ENCODE data around the gene ATAD3B. TPM values are rescaled to one million over a fixed set of nuclear protein-coding genes. Genes with fewer than 3 reads are reported as not detected.
"Not testable (repeated sequence)": the region's sequence is repeated elsewhere in the genome, so short reads cannot be mapped to it uniquely, and the experiment has no call there.

Gene ATAD3B
- total and polyA plus RNA-seq, 7 experiments from 2014 or later: 4.5 to 53.8 (median 45.5) TPM

GRCh38 chr1:1527092-1527816 lies 55.7 kb downstream of the ATAD3B start:
- Histone ChIP-seq H3K4me1 (ENCODE audit: control insufficient read depth in 2 of 2, insufficient read depth in 2 of 2, low read length in 2 of 2) (no peaks in the 10 kb centered on the region), H3K27ac (ENCODE audit: low read depth, low read length) (no peak overlapping the region), H3K9me3 (ENCODE audit: control insufficient read depth in 2 of 3, low read length in 3 of 3) (no peaks in the 10 kb centered on the region), H3K4me3 (ENCODE audit: low read length) (no peak overlapping the region), H3K36me3 (ENCODE audit: control insufficient read depth in 2 of 3, insufficient read depth in 3 of 3, low read length in 3 of 3) (peaks cover 0 to 40% (median 0%) of the 10 kb centered on the region in 3 experiments), H3K27me3 (ENCODE audit: control insufficient read depth in 2 of 2, insufficient read depth in 2 of 2, low read length in 2 of 2) (no peaks in the 10 kb centered on the region)
- Mint-ChIP-seq H3K9me3 (peaks cover 0 to 10% (median 6%) of the 10 kb centered on the region in 11 donors), H3K4me1 (no peaks in the 10 kb centered on the region), H3K36me3 (peaks cover 0 to 26% (median 6%) of the 10 kb centered on the region in 5 donors), H3K27me3 (no peaks in the 10 kb centered on the region), H3K4me3 (no peak overlapping the region), H3K27ac (no peak overlapping the region)
- intact Hi-C loops (cut with micrococcal nuclease): no loop called here
- ChIA-PET POLR2A (interaction anchor here (0.6 kb wide), 1 partner anchor 145 kb away, joined by 8 read pairs; no protein-coding TSS in a partner anchor), CTCF (no interaction called here)
- DNase-seq (no peak), ATAC-seq (no peak)

GRCh38 chr1:1528301-1529267 lies 57.0 kb downstream of the ATAD3B start:
- Histone ChIP-seq H3K27me3 (ENCODE audit: control insufficient read depth in 2 of 2, insufficient read depth in 2 of 2, low read length in 2 of 2) (no peaks in the 10 kb centered on the region), H3K4me3 (ENCODE audit: low read length) (no peak overlapping the region), H3K4me1 (ENCODE audit: control insufficient read depth in 2 of 2, insufficient read depth in 2 of 2, low read length in 2 of 2) (no peaks in the 10 kb centered on the region), H3K36me3 (ENCODE audit: control insufficient read depth in 2 of 3, insufficient read depth in 3 of 3, low read length in 3 of 3) (peaks cover 0 to 37% (median 0%) of the 10 kb centered on the region in 3 experiments), H3K27ac (ENCODE audit: low read depth, low read length) (no peak overlapping the region), H3K9me3 (ENCODE audit: control insufficient read depth in 2 of 3, low read length in 3 of 3) (no peaks in the 10 kb centered on the region)
- intact Hi-C loops (cut with micrococcal nuclease): no loop called here
- ATAC-seq (no peak), DNase-seq (no peak)
- ChIA-PET CTCF (no interaction called here), POLR2A (no interaction called here)
- Mint-ChIP-seq H3K4me1 (no peaks in the 10 kb centered on the region), H3K9me3 (peaks cover 0 to 11% (median 6%) of the 10 kb centered on the region in 11 donors), H3K4me3 (no peak overlapping the region), H3K27me3 (no peaks in the 10 kb centered on the region), H3K36me3 (peaks cover 0 to 26% (median 6%) of the 10 kb centered on the region in 5 donors), H3K27ac (no peak overlapping the region)

- Mint-ChIP-seq H3K27ac (no peak overlapping the region), H3K9me3 (peaks cover 0 to 11% (median 6%) of the 10 kb centered on the region in 11 donors), H3K4me3 (no peak overlapping the region), H3K4me1 (no peaks in the 10 kb centered on the region), H3K27me3 (no peaks in the 10 kb centered on the region), H3K36me3 (peaks cover 0 to 26% (median 6%) of the 10 kb centered on the region in 5 donors)
- Histone ChIP-seq H3K36me3 (ENCODE audit: control insufficient read depth in 2 of 3, insufficient read depth in 3 of 3, low read length in 3 of 3) (peaks cover 0 to 35% (median 0%) of the 10 kb centered on the region in 3 experiments), H3K4me1 (ENCODE audit: control insufficient read depth in 2 of 2, insufficient read depth in 2 of 2, low read length in 2 of 2) (no peaks in the 10 kb centered on the region), H3K9me3 (ENCODE audit: control insufficient read depth in 2 of 3, low read length in 3 of 3) (no peaks in the 10 kb centered on the region), H3K27me3 (ENCODE audit: control insufficient read depth in 2 of 2, insufficient read depth in 2 of 2, low read length in 2 of 2) (no peaks in the 10 kb centered on the region), H3K4me3 (ENCODE audit: low read length) (no peak overlapping the region), H3K27ac (ENCODE audit: low read depth, low read length) (no peak overlapping the region)
- POLR2A ChIA-PET: no interaction called here
- intact Hi-C loops (cut with micrococcal nuclease): no loop called here
- DNase-seq (no peak), ATAC-seq (no peak)
- CTCF ChIA-PET: no interaction called here
These were observed 57.8 kb downstream of the ATAD3B start for GRCh38 chr1:1529321-1529720.

- intact Hi-C loops (cut with micrococcal nuclease): no loop called here
- Histone ChIP-seq H3K4me3 (ENCODE audit: low read length) (no peak overlapping the region), H3K36me3 (ENCODE audit: control insufficient read depth in 2 of 3, insufficient read depth in 3 of 3, low read length in 3 of 3) (peaks cover 0 to 34% (median 0%) of the 10 kb centered on the region in 3 experiments), H3K27ac (ENCODE audit: low read depth, low read length) (no peak overlapping the region), H3K9me3 (ENCODE audit: control insufficient read depth in 2 of 3, low read length in 3 of 3) (no peaks in the 10 kb centered on the region), H3K27me3 (ENCODE audit: control insufficient read depth in 2 of 2, insufficient read depth in 2 of 2, low read length in 2 of 2) (no peaks in the 10 kb centered on the region), H3K4me1 (ENCODE audit: control insufficient read depth in 2 of 2, insufficient read depth in 2 of 2, low read length in 2 of 2) (no peaks in the 10 kb centered on the region)
- H3K27ac Mint-ChIP-seq: no peak overlapping the region
- ChIA-PET POLR2A (interaction anchor here (0.8 kb wide), 1 partner anchor 9 kb away, joined by 3 read pairs; no protein-coding TSS in a partner anchor), CTCF (no interaction called here)
- peaks cover 0 to 26% (median 6%) of the 10 kb centered on the region in 5 donors for H3K36me3 Mint-ChIP-seq
- H3K4me3 Mint-ChIP-seq: no peak overlapping the region
- peaks cover 0 to 11% (median 6%) of the 10 kb centered on the region in 11 donors for H3K9me3 Mint-ChIP-seq
- no peak for DNase-seq
- no peaks in the 10 kb centered on the region for H3K4me1 Mint-ChIP-seq
- no peaks in the 10 kb centered on the region for H3K27me3 Mint-ChIP-seq
- ATAC-seq: no peak
These were observed 58.4 kb downstream of the ATAD3B start for GRCh38 chr1:1529936-1530335.

- Histone ChIP-seq H3K27me3 (ENCODE audit: control insufficient read depth in 2 of 2, insufficient read depth in 2 of 2, low read length in 2 of 2) (no peaks in the 10 kb centered on the region), H3K4me3 (ENCODE audit: low read length) (no peak overlapping the region), H3K4me1 (ENCODE audit: control insufficient read depth in 2 of 2, insufficient read depth in 2 of 2, low read length in 2 of 2) (no peaks in the 10 kb centered on the region), H3K36me3 (ENCODE audit: control insufficient read depth in 2 of 3, insufficient read depth in 3 of 3, low read length in 3 of 3) (peaks cover 0 to 22% (median 0%) of the 10 kb centered on the region in 3 experiments), H3K9me3 (ENCODE audit: control insufficient read depth in 2 of 3, low read length in 3 of 3) (no peaks in the 10 kb centered on the region), H3K27ac (ENCODE audit: low read depth, low read length) (no peak overlapping the region)
- Mint-ChIP-seq H3K27ac (no peak overlapping the region), H3K27me3 (no peaks in the 10 kb centered on the region), H3K4me3 (no peak overlapping the region), H3K4me1 (no peaks in the 10 kb centered on the region), H3K36me3 (peaks cover 0 to 24% (median 6%) of the 10 kb centered on the region in 5 donors), H3K9me3 (peaks cover 0 to 11% (median 6%) of the 10 kb centered on the region in 11 donors)
- intact Hi-C loops (cut with micrococcal nuclease): no loop called here
- DNase-seq: no peak
- ChIA-PET CTCF (no interaction called here), POLR2A (no interaction called here)
- no peak for ATAC-seq
These were observed 60.4 kb downstream of the ATAD3B start for GRCh38 chr1:1531947-1532346.

- ATAC-seq; POLR2A ChIA-PET; H3K4me1 Mint-ChIP-seq; H3K4me1 ChIP-seq (ENCODE audit: control insufficient read depth in 2 of 2, insufficient read depth in 2 of 2, low read length in 2 of 2); CTCF ChIA-PET; DNase-seq; H3K27me3 ChIP-seq (ENCODE audit: control insufficient read depth in 2 of 2, insufficient read depth in 2 of 2, low read length in 2 of 2); H3K27ac Mint-ChIP-seq; intact Hi-C loops (cut with micrococcal nuclease); H3K4me3 Mint-ChIP-seq; H3K27ac ChIP-seq (ENCODE audit: low read depth, low read length); H3K9me3 ChIP-seq (ENCODE audit: control insufficient read depth in 2 of 3, low read length in 3 of 3); H3K27me3 Mint-ChIP-seq; H3K4me3 ChIP-seq (ENCODE audit: low read length); H3K36me3 ChIP-seq (ENCODE audit: control insufficient read depth in 2 of 3, insufficient read depth in 3 of 3, low read length in 3 of 3): not testable (repeated sequence)
- Mint-ChIP-seq H3K36me3 (peaks cover 0 to 20% (median 6%) of the 10 kb centered on the region in 5 donors), H3K9me3 (peaks cover 0 to 11% (median 6%) of the 10 kb centered on the region in 11 donors)
These were observed 61.8 kb downstream of the ATAD3B start for GRCh38 chr1:1533176-1533893.
